ENCODE data around the gene ZNF18.

Gene ZNF18

DNA sequence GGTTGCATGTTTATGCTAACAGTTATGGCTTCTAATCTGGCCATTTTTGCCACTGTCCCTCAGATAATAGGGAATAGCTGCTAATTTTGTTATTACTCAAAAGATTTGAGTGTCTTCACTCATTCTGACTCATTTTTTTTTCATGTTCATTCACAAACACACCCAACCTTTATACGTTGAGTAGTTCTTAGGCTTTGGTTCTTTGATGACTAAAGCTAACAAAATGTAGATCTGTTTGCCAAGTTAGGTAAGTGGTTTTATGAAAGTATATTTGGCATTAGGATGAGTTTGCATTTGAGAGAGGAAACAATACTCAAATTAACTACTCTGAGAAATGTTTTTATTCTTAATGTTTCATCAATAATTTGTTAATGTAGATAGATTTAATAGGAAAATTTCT is 27.1 kb upstream of the ZNF18 start:
- peaks cover 11% of the 10 kb centered on the region for H3K27me3 ChIP-seq (ENCODE audit: control insufficient read depth, insufficient read depth, low read length)
- peaks cover 4% of the 10 kb centered on the region; the same call in 1 of the 2 replicates for H3K36me3 ChIP-seq (ENCODE audit: control insufficient read depth, insufficient read depth, low read length)
- H3K4me1 ChIP-seq (ENCODE audit: control insufficient read depth, insufficient read depth, low read length): peaks cover 12% of the 10 kb centered on the region
- H3K9ac ChIP-seq (ENCODE audit: low read length): no peak overlapping the region
- H3K4me3 ChIP-seq (ENCODE audit: low read depth, low read length): no peak overlapping the region
- no peak overlapping the region for H3K27ac ChIP-seq (ENCODE audit: low read depth, low read length)
- no peaks in the 10 kb centered on the region for H3K9me3 ChIP-seq (ENCODE audit: control insufficient read depth, insufficient read depth, low read depth, low read length)

DNA sequence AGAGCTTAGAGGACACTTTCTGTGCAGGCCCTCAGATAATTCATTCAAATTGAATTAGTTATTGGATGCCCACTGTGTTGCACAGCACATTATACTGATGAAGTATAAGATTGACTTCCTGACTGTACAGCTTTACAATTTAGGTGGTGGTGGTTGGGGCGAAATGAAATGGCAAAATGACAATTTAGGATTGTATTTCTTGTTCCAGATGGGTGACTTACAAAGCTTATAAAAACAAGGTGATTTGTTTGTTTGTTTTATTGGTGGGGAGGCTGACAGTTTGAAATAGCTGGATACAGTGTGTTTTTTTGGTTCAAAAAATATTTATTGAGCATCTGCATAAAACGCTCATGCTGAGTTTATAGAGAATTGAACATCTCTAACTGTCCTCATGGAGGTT is 25.0 kb upstream of the ZNF18 start:
- peaks cover 12% of the 10 kb centered on the region for H3K4me1 ChIP-seq (ENCODE audit: control insufficient read depth, insufficient read depth, low read length)
- H3K36me3 ChIP-seq (ENCODE audit: control insufficient read depth, insufficient read depth, low read length): peaks cover 4% of the 10 kb centered on the region; the same call in 1 of the 2 replicates
- no peaks in the 10 kb centered on the region for H3K9me3 ChIP-seq (ENCODE audit: control insufficient read depth, insufficient read depth, low read depth, low read length)
- H3K27ac ChIP-seq (ENCODE audit: low read depth, low read length): no peak overlapping the region
- peaks cover 11% of the 10 kb centered on the region for H3K27me3 ChIP-seq (ENCODE audit: control insufficient read depth, insufficient read depth, low read length)
- H3K9ac ChIP-seq (ENCODE audit: low read length): no peak overlapping the region
- H3K4me3 ChIP-seq (ENCODE audit: low read depth, low read length): peak overlapping the region; percentile 75

DNA sequence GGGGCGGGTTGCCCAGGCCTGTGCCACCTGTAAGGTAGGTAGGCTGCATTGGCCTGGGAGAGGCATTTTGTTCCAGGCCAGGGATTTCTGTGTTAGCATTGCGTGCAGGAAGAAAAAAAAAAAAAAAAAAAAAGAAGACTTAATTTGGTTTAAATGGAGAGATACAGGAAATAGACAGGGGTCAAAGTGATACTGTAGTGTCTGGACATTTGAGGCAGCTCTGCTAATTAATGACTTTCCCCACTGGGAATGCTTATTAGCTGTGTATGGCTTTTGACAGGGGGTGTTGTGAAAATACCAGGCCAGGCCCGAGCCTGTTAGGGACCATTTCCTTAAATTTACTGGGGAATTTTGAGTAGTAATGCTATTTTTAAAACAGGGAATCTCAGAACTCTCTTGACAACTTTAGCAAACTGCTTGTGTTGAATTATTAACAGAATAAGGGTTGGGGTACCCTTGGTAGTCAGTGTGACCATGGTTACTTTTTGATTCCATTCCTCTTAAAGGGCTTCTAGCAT is 24.4 kb upstream of the ZNF18 start:
- peaks cover 12% of the 10 kb centered on the region for H3K4me1 ChIP-seq (ENCODE audit: control insufficient read depth, insufficient read depth, low read length)
- no peak overlapping the region for H3K27ac ChIP-seq (ENCODE audit: low read depth, low read length)
- peak overlapping the region; percentile 89 for H3K9ac ChIP-seq (ENCODE audit: low read length)
- peak overlapping the region; percentile 75 for H3K4me3 ChIP-seq (ENCODE audit: low read depth, low read length)
- peaks cover 11% of the 10 kb centered on the region for H3K27me3 ChIP-seq (ENCODE audit: control insufficient read depth, insufficient read depth, low read length)
- no peaks in the 10 kb centered on the region for H3K9me3 ChIP-seq (ENCODE audit: control insufficient read depth, insufficient read depth, low read depth, low read length)
- peaks cover 4% of the 10 kb centered on the region; the same call in 1 of the 2 replicates for H3K36me3 ChIP-seq (ENCODE audit: control insufficient read depth, insufficient read depth, low read length)

DNA sequence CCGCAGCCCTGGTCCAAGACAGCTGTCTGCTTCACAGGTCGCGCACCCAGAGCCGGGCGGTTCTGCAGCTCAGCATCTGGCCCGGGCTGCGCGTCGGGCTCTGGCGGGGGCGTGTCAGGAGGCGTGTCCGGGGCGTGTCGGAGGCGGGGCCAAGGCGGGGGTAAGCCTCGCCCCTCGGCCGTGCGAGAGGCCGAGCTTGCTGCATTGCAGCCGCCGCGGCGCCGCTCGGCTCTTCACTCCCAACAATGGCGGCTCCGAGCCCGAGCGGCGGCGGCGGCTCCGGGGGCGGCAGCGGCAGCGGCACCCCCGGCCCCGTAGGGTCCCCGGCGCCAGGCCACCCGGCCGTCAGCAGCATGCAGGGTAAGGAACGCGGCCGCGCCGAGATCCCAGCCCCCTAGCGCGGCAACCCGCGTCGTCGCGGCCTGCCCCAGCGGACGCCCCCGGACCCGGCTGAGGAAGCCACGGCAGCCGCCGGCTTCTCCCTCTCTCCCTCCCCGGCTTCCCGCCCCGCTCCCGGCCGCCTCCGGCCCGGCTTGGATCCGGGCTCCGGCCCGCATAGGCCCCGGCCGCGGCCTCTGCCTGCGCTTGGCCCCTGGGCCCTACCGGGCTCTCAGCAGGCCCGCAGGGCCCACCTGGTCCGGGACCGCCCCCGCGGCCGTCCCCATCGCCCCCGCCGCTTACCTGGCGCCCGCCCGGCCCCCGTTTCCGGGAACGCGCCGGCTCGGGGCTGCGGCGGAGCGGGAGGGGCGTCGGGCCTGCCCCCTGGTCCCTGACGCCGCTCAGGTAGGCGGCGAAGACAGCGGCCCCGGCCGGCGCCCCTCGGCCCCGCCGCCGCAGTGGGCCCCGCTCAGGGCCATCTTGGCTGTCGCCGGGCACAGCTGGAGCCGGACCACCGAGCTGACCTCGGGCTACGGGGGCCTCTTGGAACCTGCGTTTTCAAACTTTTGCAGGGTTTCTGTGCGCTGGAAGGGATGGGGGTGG is 23.7 kb upstream of the ZNF18 start, which contains the start of gene MAP2K4:
TSS of gene MAP2K4 (plus strand) at position 236 of the 981 bp plus-strand sequence. CDS start at position 246, 10 bp downstream.
- Histone ChIP-seq H3K27ac (ENCODE audit: low read depth, low read length) (peak within 1 kb of the TSS; percentile 77), H3K4me3 (ENCODE audit: low read depth, low read length) (peak within 1 kb of the TSS; percentile 75), H3K9ac (ENCODE audit: low read length) (peak within 1 kb of the TSS; percentile 89), H3K27me3 (ENCODE audit: control insufficient read depth, insufficient read depth, low read length) (peaks cover 11% of the 10 kb centered on the region), H3K36me3 (ENCODE audit: control insufficient read depth, insufficient read depth, low read length) (no peaks in the 10 kb centered on the region), H3K9me3 (ENCODE audit: control insufficient read depth, insufficient read depth, low read depth, low read length) (no peaks in the 10 kb centered on the region), H3K4me1 (ENCODE audit: control insufficient read depth, insufficient read depth, low read length) (peaks cover 12% of the 10 kb centered on the region; the same call in 1 of the 2 replicates)

DNA sequence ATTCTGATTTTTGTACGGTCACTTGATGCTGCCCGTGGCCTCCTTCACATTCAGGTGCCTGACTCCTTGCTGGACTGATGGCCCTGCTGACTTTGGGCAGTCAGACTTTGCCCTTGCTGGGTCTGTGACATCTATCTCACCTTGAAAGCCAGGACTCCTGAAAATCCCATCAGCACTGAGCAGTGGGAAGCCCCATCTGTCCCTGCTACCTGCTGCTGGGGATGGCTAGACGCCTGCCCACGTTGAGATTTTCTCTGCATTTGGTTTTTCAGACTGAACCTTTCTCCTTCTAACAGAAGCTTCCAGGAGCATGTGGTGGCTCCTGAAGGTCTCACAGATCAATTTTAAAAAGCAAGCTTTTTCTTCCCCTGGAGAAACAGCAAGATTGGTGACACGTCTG is 10.2 kb upstream of the ZNF18 start:
- H3K27ac ChIP-seq (ENCODE audit: low read depth, low read length): no peak overlapping the region
- H3K4me3 ChIP-seq (ENCODE audit: low read depth, low read length): no peak overlapping the region
- no peaks in the 10 kb centered on the region for H3K9me3 ChIP-seq (ENCODE audit: control insufficient read depth, insufficient read depth, low read depth, low read length)
- no peaks in the 10 kb centered on the region for H3K4me1 ChIP-seq (ENCODE audit: control insufficient read depth, insufficient read depth, low read length)
- no peaks in the 10 kb centered on the region for H3K27me3 ChIP-seq (ENCODE audit: control insufficient read depth, insufficient read depth, low read length)
- H3K36me3 ChIP-seq (ENCODE audit: control insufficient read depth, insufficient read depth, low read length): no peaks in the 10 kb centered on the region
- no peak overlapping the region for H3K9ac ChIP-seq (ENCODE audit: low read length)

DNA sequence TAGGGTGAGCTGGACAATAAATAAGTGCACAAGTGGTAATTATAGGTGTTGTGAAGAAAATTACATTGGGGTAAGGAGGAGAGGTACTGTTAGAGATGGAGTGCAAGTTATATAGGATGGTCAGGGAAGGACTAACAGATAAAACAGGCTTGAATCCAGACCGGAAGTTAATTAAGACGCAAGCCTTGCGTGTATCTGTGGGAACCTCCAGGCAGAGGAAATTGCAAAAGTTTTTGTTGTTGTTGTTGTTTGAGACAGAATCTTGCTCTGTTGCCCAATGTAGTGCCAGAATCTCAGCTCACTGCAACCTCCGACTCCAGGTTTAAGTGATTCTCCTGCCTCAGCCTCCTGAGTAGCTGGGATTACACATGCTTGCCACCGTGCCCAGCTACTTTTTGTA is 2.4 kb upstream of the ZNF18 start:
- H3K27me3 ChIP-seq (ENCODE audit: control insufficient read depth, insufficient read depth, low read length): no peaks in the 10 kb centered on the region
- H3K9me3 ChIP-seq (ENCODE audit: control insufficient read depth, insufficient read depth, low read depth, low read length): no peaks in the 10 kb centered on the region
- no peak overlapping the region for H3K9ac ChIP-seq (ENCODE audit: low read length)
- H3K4me1 ChIP-seq (ENCODE audit: control insufficient read depth, insufficient read depth, low read length): 0 out of 2 replicates have a peak, but pooled peaks cover 4% of the 10 kb centered on the region
- H3K4me3 ChIP-seq (ENCODE audit: low read depth, low read length): no peak overlapping the region
- no peak overlapping the region for H3K27ac ChIP-seq (ENCODE audit: low read depth, low read length)
- H3K36me3 ChIP-seq (ENCODE audit: control insufficient read depth, insufficient read depth, low read length): no peaks in the 10 kb centered on the region

DNA sequence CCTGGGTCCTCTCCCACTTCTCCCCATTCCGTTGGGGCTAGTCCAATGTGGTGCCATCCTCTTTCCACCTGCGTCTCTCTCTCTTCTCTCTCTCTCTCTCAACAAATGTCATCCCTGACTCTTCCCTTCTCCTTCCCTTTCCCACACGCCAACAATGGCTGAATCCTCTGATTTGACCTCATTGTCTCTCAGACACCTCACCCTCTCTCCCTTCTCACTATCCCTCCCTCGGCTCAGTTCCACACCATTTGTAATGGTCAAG is 628 bp upstream of the ZNF18 start:
- Histone ChIP-seq H3K36me3 (ENCODE audit: control insufficient read depth, insufficient read depth, low read length) (no peaks in the 10 kb centered on the region), H3K4me1 (ENCODE audit: control insufficient read depth, insufficient read depth, low read length) (0 out of 2 replicates have a peak, but pooled peaks cover 4% of the 10 kb centered on the region), H3K9me3 (ENCODE audit: control insufficient read depth, insufficient read depth, low read depth, low read length) (no peaks in the 10 kb centered on the region), H3K4me3 (ENCODE audit: low read depth, low read length) (peak overlapping the region; percentile 68), H3K27ac (ENCODE audit: low read depth, low read length) (peak overlapping the region; percentile 35; the same call in 1 of the 2 replicates), H3K27me3 (ENCODE audit: control insufficient read depth, insufficient read depth, low read length) (no peaks in the 10 kb centered on the region), H3K9ac (ENCODE audit: low read length) (peak overlapping the region; percentile 81)

DNA sequence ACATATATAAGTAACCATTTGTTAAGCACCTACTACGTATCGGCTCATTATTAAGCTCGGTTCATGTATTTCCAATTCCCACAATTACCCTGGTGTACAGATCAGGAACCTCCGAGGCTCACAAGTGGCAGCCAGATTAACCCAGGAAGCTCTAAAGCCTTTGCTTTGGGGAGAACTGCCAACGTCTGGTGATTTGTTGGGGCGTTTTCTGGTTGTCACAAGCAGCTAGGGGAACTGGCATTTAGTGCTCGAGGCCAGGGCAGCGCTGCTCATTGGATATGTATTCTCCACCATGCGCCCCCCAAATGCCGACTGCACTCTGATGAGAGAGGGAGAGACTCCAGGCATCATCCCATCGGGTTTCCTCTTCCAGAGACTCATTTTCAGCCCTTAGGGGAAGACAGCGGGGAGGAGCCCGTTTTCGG is 541 bp downstream of the ZNF18 start:
- Histone ChIP-seq H3K4me3 (ENCODE audit: low read depth, low read length) (peak overlapping the region; percentile 68), H3K4me1 (ENCODE audit: control insufficient read depth, insufficient read depth, low read length) (peaks cover 12% of the 10 kb centered on the region), H3K27ac (ENCODE audit: low read depth, low read length) (peak overlapping the region; percentile 66; the same call in 1 of the 2 replicates), H3K27me3 (ENCODE audit: control insufficient read depth, insufficient read depth, low read length) (no peaks in the 10 kb centered on the region), H3K36me3 (ENCODE audit: control insufficient read depth, insufficient read depth, low read length) (peaks cover 8% of the 10 kb centered on the region; the same call in 1 of the 2 replicates), H3K9ac (ENCODE audit: low read length) (peak overlapping the region; percentile 84), H3K9me3 (ENCODE audit: control insufficient read depth, insufficient read depth, low read depth, low read length) (no peaks in the 10 kb centered on the region)

DNA sequence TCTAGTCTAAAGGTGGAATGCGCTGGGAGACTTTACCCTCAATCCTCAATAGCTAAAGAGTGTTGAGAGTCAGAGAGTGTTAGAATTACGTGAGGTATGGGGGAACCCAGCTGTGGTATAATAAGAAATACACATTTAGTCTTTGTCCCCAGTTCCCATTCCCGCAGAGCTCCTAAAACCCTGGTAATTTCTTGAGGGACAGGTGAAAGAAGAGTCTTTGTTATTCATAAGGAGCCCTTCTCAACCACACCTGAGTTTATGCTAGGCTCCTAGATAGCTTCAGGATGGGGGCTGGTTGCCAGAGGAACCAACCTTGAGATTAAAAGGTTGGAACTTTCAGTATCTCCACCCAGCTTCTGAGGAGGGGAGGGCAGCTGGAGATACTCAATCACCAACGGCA is 5.8 kb downstream of the ZNF18 start:
- Histone ChIP-seq H3K4me3 (ENCODE audit: low read depth, low read length) (peak overlapping the region; percentile 28), H3K36me3 (ENCODE audit: control insufficient read depth, insufficient read depth, low read length) (peaks cover 13% of the 10 kb centered on the region), H3K27me3 (ENCODE audit: control insufficient read depth, insufficient read depth, low read length) (no peaks in the 10 kb centered on the region), H3K27ac (ENCODE audit: low read depth, low read length) (peak overlapping the region; percentile 64), H3K9me3 (ENCODE audit: control insufficient read depth, insufficient read depth, low read depth, low read length) (no peaks in the 10 kb centered on the region), H3K9ac (ENCODE audit: low read length) (peak overlapping the region; percentile 35), H3K4me1 (ENCODE audit: control insufficient read depth, insufficient read depth, low read length) (peaks cover 42% of the 10 kb centered on the region)

DNA sequence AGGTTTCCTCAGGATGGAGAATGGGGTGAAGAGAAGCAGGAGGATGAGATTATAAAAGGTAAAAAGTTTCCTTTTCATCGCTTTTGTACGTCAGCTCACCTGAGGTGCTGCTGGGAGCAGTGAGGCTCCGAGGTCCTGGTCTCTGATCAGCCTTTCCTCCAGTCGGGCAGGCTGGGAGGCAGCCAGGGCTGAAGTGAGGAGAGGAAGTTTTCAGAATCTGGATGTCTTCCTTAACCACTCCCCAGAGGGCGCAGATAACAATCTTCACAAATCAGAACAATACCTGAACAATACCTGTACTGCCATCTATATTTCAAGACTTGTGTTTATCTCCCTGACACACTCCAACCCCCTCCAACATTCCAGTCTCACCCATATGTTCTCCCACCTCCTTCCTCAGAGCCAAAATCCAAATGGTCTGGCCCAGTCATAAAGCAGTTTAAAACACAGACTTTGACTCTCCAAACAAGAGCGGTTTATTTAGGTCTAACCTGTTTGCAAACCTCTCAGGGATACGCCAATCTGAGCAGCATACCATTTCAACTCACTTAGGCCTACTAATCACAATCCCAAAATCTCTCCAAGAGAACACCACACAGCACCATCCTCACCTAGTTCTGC is 6.8 kb downstream of the ZNF18 start:
- peak overlapping the region; percentile 64; the same call in 1 of the 2 replicates for H3K27ac ChIP-seq (ENCODE audit: low read depth, low read length)

DNA sequence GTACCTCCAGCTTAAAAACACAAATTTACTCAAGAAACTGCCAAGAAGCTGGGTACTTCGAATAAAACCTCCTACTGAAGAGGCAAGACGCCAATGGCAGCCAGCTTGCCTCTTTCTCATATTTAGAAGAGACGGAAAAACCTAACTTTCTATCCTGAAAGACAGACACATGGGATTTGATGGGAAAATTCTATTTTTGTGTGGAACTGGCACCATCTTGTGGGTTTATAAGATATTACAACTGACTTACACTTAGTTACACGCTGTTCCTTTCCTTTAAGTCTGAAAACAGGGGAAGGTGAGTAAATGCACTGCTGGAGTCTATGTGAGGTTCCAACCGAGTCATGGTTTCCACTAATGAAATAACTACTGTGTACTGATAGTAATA is 10.3 kb downstream of the ZNF18 start:
- Histone ChIP-seq H3K9ac (ENCODE audit: low read length) (no peak overlapping the region), H3K4me3 (ENCODE audit: low read depth, low read length) (no peak overlapping the region), H3K27me3 (ENCODE audit: control insufficient read depth, insufficient read depth, low read length) (no peaks in the 10 kb centered on the region), H3K36me3 (ENCODE audit: control insufficient read depth, insufficient read depth, low read length) (peaks cover 34% of the 10 kb centered on the region), H3K4me1 (ENCODE audit: control insufficient read depth, insufficient read depth, low read length) (peaks cover 39% of the 10 kb centered on the region), H3K9me3 (ENCODE audit: control insufficient read depth, insufficient read depth, low read depth, low read length) (no peaks in the 10 kb centered on the region), H3K27ac (ENCODE audit: low read depth, low read length) (no peak overlapping the region)

More for the DNA sequence above, 6.8 kb downstream of the ZNF18 start:
- Histone ChIP-seq H3K27me3 (ENCODE audit: control insufficient read depth, insufficient read depth, low read length) (no peaks in the 10 kb centered on the region), H3K9me3 (ENCODE audit: control insufficient read depth, insufficient read depth, low read depth, low read length) (no peaks in the 10 kb centered on the region), H3K4me1 (ENCODE audit: control insufficient read depth, insufficient read depth, low read length) (peaks cover 42% of the 10 kb centered on the region), H3K9ac (ENCODE audit: low read length) (no peak overlapping the region), H3K36me3 (ENCODE audit: control insufficient read depth, insufficient read depth, low read length) (peaks cover 13% of the 10 kb centered on the region), H3K4me3 (ENCODE audit: low read depth, low read length) (no peak overlapping the region)
